GM12878 (cell line): ENCODE results near the gene DHRS7B. TPM values are rescaled to one million over a fixed set of nuclear protein-coding genes. Genes with fewer than 3 reads are reported as not detected.

Experiments used
- ATAC-seq: fragments of 200-7000 bp; cut with Tn5 transposase; 3 replicates; pipeline ENCODE4 v1.9.1; 2020; ENCODE audit warnings: mild to moderate bottlenecking, moderate library complexity
- BruUV-seq: library from RNA; stranded (reverse); fragments of 400-500 nt; replicated peaks from 2 replicates; lab custom pipeline; 2021; lab: Mats Ljungman, UMichigan
- CTCF ChIA-PET: fragments of 300-600 bp; sonication (Branson Sonifier 250); formaldehyde crosslinking; extraction: SDS; loops from one replicate; lab custom pipeline; 2021; ENCODE audit warnings: inconsistent platforms; lab: Yijun Ruan, JAX
- POLR2A ChIA-PET: fragments of 350-600 bp; formaldehyde crosslinking; extraction: SDS; loops from one replicate; lab custom pipeline; 2021; ENCODE audit warnings: inconsistent platforms; lab: Charles Lee
- RAD21 ChIA-PET: fragments of 300-600 bp; sonication (Branson Sonifier 250); formaldehyde crosslinking; loops from one replicate; lab custom pipeline; 2023; ENCODE audit warnings: antibody characterized with exemption; ENCODE audit not compliant: unreplicated experiment; lab: Charles Lee
- SMC1A ChIA-PET: fragments of 300-600 bp; sonication (Branson Sonifier 250); formaldehyde crosslinking; loops from one replicate; lab custom pipeline; 2023; ENCODE audit not compliant: unreplicated experiment, uncharacterized antibody; lab: Charles Lee
- DNase-seq: peaks from one replicate; pipeline ENCODE4 v3.0.0-alpha.2; 2011; ENCODE audit warnings: low read depth, low spot score
- FAIRE-seq: peaks from 3 replicates; lab custom pipeline; 2011; peaks lifted over from hg19 to GRCh38; lab: Jason Lieb, UNC
- H2AFZ ChIP-seq: 2 replicates; pipeline ENCODE4 v1.6.0; 2011; ENCODE audit warnings: low read depth, low read length, control low read depth; ENCODE audit not compliant: control insufficient read depth
- H3K27ac ChIP-seq: 2 replicates; pipeline ENCODE4 v1.5.1; 2011; ENCODE audit warnings: control low read depth; ENCODE audit not compliant: control insufficient read depth, insufficient read depth
- H3K27me3 ChIP-seq, 2 experiments: replicated peaks in 1 of 2; 2 replicates each; pipeline versions ENCODE4 v1.6.0 to v1.6.1; 2011; ENCODE audit warnings: low read length in 1 of 2; ENCODE audit not compliant: control insufficient read depth in 2 of 2, insufficient read depth in 2 of 2
- H3K36me3 ChIP-seq, 2 experiments: 2 replicates each; pipeline ENCODE4 v1.5.1; 2011; ENCODE audit warnings: low read length in 1 of 2; ENCODE audit not compliant: control insufficient read depth in 2 of 2, insufficient read depth in 2 of 2
- H3K4me1 ChIP-seq: 2 replicates; pipeline ENCODE4 v1.6.1; 2011; ENCODE audit warnings: mild to moderate bottlenecking, low read length, moderate library complexity, mixed read lengths; ENCODE audit not compliant: control insufficient read depth, insufficient read depth
- H3K4me2 ChIP-seq: 2 replicates; pipeline ENCODE4 v1.6.0; 2011; ENCODE audit warnings: control low read depth; ENCODE audit not compliant: control insufficient read depth, insufficient read depth
- H3K4me3 ChIP-seq: fragments of 200-600 bp; sonication (generic); 2 replicates; pipeline ENCODE4 v1.5.1; 2016
- H3K79me2 ChIP-seq: 2 replicates; pipeline ENCODE4 v1.6.0; 2011; ENCODE audit warnings: low read length; ENCODE audit not compliant: control insufficient read depth, insufficient read depth
- H3K9ac ChIP-seq: 2 replicates; pipeline ENCODE4 v1.8.0; 2011; ENCODE audit warnings: low read length, control low read depth, mixed read lengths; ENCODE audit not compliant: control insufficient read depth, insufficient read depth
- H3K9me3 ChIP-seq: replicated peaks from 3 replicates; pipeline ENCODE4 v1.5.1; 2011; ENCODE audit warnings: mild to moderate bottlenecking, low read length; ENCODE audit not compliant: control insufficient read depth, insufficient read depth
- H4K20me1 ChIP-seq: 2 replicates; pipeline ENCODE4 v1.6.0; 2011; ENCODE audit not compliant: control insufficient read depth, insufficient read depth
- ASH2L ChIP-seq: fragments of 300-600, 200-600 bp; sonication (generic); IDR thresholded peaks from 2 replicates; pipeline ENCODE4 v1.6.1; 2017; ENCODE audit warnings: low read depth, mild to moderate bottlenecking, borderline replicate concordance
- BHLHE40 ChIP-seq, 2 experiments: fragments of 450-650 bp in 1 of 2; IDR thresholded peaks; 2 replicates each; pipeline ENCODE4 v1.6.1; 2011 to 2017; ENCODE audit warnings: low read depth in 2 of 2, borderline replicate concordance in 1 of 2, improper control_type of control experiment in 1 of 2, low read length in 1 of 2, mild to moderate bottlenecking in 1 of 2
- EP300 ChIP-seq, 2 experiments: fragments of 150-350 bp in 1 of 2; IDR thresholded peaks; 2 replicates each; pipeline ENCODE4 v1.6.1; 2011 to 2012; ENCODE audit warnings: low read depth in 2 of 2, low read length in 2 of 2, borderline replicate concordance in 1 of 2, improper control_type of control experiment in 1 of 2, inconsistent platforms in 1 of 2; ENCODE audit not compliant: control insufficient read depth in 1 of 2
- GABPA ChIP-seq: IDR thresholded peaks from 2 replicates; pipeline ENCODE4 v1.6.1; 2014; ENCODE audit warnings: antibody characterized with exemption, low read depth, mild to moderate bottlenecking, inconsistent platforms
- HCFC1 ChIP-seq: fragments of 150-350 bp; IDR thresholded peaks from 2 replicates; pipeline ENCODE4 v1.6.1; 2014; ENCODE audit warnings: low read length
- IKZF1 ChIP-seq: fragments of 450-650 bp; conservative IDR thresholded peaks from 2 replicates; pipeline ENCODE4 v1.6.1; 2017; ENCODE audit warnings: antibody characterized with exemption, mild to moderate bottlenecking
- LARP7 ChIP-seq: fragments of 450-650 bp; IDR thresholded peaks from 2 replicates; pipeline ENCODE4 v1.6.1; 2017; ENCODE audit warnings: mild to moderate bottlenecking
- MTA2 ChIP-seq: fragments of 450-650 bp; IDR thresholded peaks from 2 replicates; pipeline ENCODE4 v1.6.1; 2016; ENCODE audit warnings: low read depth, mild to moderate bottlenecking, moderate library complexity
- MYC ChIP-seq: IDR thresholded peaks from 2 replicates; pipeline ENCODE4 v1.6.1; 2011; ENCODE audit warnings: mild to moderate bottlenecking, low read length, moderate library complexity, inconsistent platforms; ENCODE audit not compliant: insufficient read depth, insufficient replicate concordance, insufficient read length, severe bottlenecking
- NBN ChIP-seq: fragments of 450-650 bp; IDR thresholded peaks from 2 replicates; pipeline ENCODE4 v1.6.1; 2016
- POU2F2 ChIP-seq: IDR thresholded peaks from 3 replicates; pipeline ENCODE4 v1.6.1; 2011; ENCODE audit warnings: low read depth, mild to moderate bottlenecking, low read length, borderline replicate concordance
- RAD21 ChIP-seq: IDR thresholded peaks from 2 replicates; pipeline ENCODE4 v1.6.1; 2011; ENCODE audit warnings: mild to moderate bottlenecking, low read depth, low read length, moderate library complexity; ENCODE audit not compliant: insufficient read depth
- RELA ChIP-seq: fragments of 450-650 bp; IDR thresholded peaks from 2 replicates; pipeline ENCODE4 v1.8.0; 2014; ENCODE audit warnings: borderline replicate concordance; ENCODE audit not compliant: partially characterized antibody
- SMARCA5 ChIP-seq: fragments of 450-650 bp; IDR thresholded peaks from 2 replicates; pipeline ENCODE4 v1.6.1; 2017; ENCODE audit warnings: mild to moderate bottlenecking
- ZNF207 ChIP-seq: fragments of 450-650 bp; IDR thresholded peaks from 2 replicates; pipeline ENCODE4 v1.6.1; 2014; ENCODE audit warnings: antibody characterized with exemption, mild to moderate bottlenecking, borderline replicate concordance
- ZNF384 ChIP-seq: IDR thresholded peaks from 2 replicates; pipeline ENCODE4 v1.6.1; 2012; ENCODE audit warnings: low read depth, mild to moderate bottlenecking, low read length, improper control_type of control experiment, borderline replicate concordance
- WGBS: methylation state at CpG from one replicate; pipeline ENCODE4 v1.1.6; 2016; ENCODE audit warnings: low lambda C conversion rate; ENCODE audit not compliant: insufficient replicate concordance, insufficient coverage; ENCODE audit errors: missing lambda C conversion rate; 5-methylcytosine and 5-hydroxymethylcytosine counted together
- in situ Hi-C: fragments of 300-500 bp; cut with MboI; formaldehyde crosslinking; loops from 9 replicates; pipeline ENCODE4 v1.14.3; 2018; ENCODE audit warnings: mixed read lengths
- intact Hi-C: fragments of 100-400 bp; cut with micrococcal nuclease; formaldehyde crosslinking; loops from one replicate; pipeline ENCODE4 v1.14.2; 2022; ENCODE audit not compliant: unreplicated experiment
- polyA plus RNA-seq, 11 experiments: library from polyadenylated mRNA; depleted of rRNA in 4 of 11; unstranded in 6 of 11; stranded (reverse) in 5 of 11; fragments of >200 nt; fragmentation: Nextera tagmentation in 4 of 11; fragmentation: Illumina TruSeq in 1 of 11; extraction: Ambion mirVana in 4 of 11; extraction: Trizol in 1 of 11; gene quantifications; 1 replicate in 1 of 11; 2 replicates in 10 of 11; pipeline versions ENCODE4 v1.2.1 to v1.2.3, GENCODE V29; 2011 to 2016; ENCODE audit warnings: inconsistent platforms in 2 of 11, missing spikeins in 2 of 11, low read depth in 1 of 11
- total RNA-seq, 4 experiments: library from RNA; depleted of rRNA in 3 of 4; stranded (reverse); fragments of >200 nt in 3 of 4; fragmentation: Illumina TruSeq in 1 of 4; extraction: Trizol in 1 of 4; gene quantifications; 2 replicates each; pipeline versions ENCODE4 v1.2.1 to v1.2.3, GENCODE V29; 2013 to 2021
- TF ChIP-seq, protein P1 (sequence below): fragments of 450-650 bp; IDR thresholded peaks from 2 replicates; pipeline ENCODE4 v1.6.1; 2014; ENCODE audit warnings: mild to moderate bottlenecking
- TF ChIP-seq, protein P2 (sequence below): IDR thresholded peaks from 2 replicates; pipeline ENCODE4 v1.6.1; 2012; ENCODE audit warnings: low read length, inconsistent platforms
- TF ChIP-seq, protein P3 (sequence below): IDR thresholded peaks from 2 replicates; pipeline ENCODE4 v1.6.1; 2012; ENCODE audit warnings: low read depth, low read length, improper control_type of control experiment
- TF ChIP-seq, protein P4 (sequence below): fragments of 450-650 bp; IDR thresholded peaks from 2 replicates; pipeline ENCODE4 v1.6.1; 2017; ENCODE audit warnings: mild to moderate bottlenecking, low read depth, inconsistent platforms; ENCODE audit not compliant: poor library complexity, severe bottlenecking

The DHRS7B gene
- total and polyA plus RNA-seq, 10 of the 15 experiments (the other 5 are each of a cell fraction or from before 2014, with no cell fraction given), result 11.1 to 35.6 (median 23.0) TPM

DNA sequence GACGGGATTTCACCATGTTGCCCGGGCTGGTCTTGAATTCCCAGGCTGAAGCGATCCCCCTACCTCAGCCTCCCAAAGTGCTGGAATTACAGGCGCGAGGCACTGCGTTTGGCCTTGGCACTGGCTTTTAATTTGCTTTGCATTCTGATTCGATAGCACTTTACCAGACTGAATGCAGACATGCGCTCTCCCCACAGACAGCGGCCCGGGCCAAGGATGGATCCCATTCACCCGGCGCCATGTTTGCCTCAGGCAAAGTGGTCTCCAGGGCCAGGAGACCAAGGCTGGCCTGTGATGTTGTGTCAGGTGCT lies 41.7 kb downstream of the DHRS7B start:
- 95% methylated on average over 12 of the region's 12 CpGs for WGBS
- Histone ChIP-seq H3K9ac (no peak overlapping the region), H2AFZ (no peak overlapping the region), H4K20me1 (no peaks in the 10 kb centered on the region), H3K27ac (no peak overlapping the region), H3K4me1 (peaks cover 14% of the 10 kb centered on the region), H3K36me3 (peaks cover 0 to 1% of the 10 kb centered on the region in 2 experiments; a peak in 2 of 4 replicates), H3K79me2 (no peaks in the 10 kb centered on the region), H3K4me2 (no peak overlapping the region), H3K4me3 (no peak overlapping the region), H3K27me3 (no peaks in the 10 kb centered on the region), H3K9me3 (no peaks in the 10 kb centered on the region)
- BruUV-seq, result no TSS peak
- TF ChIP-seq HCFC1 (no peak), SMARCA5 (no peak), MTA2 (no peak), NBN (no peak), RELA (no peak), MYC (no peak), EP300 (IDR thresholded peaks at IDR 0.05; ENCODE audit: borderline replicate concordance in 1 of 2, control insufficient read depth in 1 of 2, low read depth in 2 of 2, low read length in 2 of 2) (no peak), BHLHE40 (IDR thresholded peaks at IDR 0.05; ENCODE audit: borderline replicate concordance in 1 of 2, low read depth in 2 of 2, low read length in 1 of 2) (no peak), ZNF207 (no peak), RAD21 (no peak), POU2F2 (no peak), ASH2L (no peak), IKZF1 (no peak), GABPA (no peak), LARP7 (no peak), ZNF384 (no peak)
- TF ChIP-seq, protein P1, sequence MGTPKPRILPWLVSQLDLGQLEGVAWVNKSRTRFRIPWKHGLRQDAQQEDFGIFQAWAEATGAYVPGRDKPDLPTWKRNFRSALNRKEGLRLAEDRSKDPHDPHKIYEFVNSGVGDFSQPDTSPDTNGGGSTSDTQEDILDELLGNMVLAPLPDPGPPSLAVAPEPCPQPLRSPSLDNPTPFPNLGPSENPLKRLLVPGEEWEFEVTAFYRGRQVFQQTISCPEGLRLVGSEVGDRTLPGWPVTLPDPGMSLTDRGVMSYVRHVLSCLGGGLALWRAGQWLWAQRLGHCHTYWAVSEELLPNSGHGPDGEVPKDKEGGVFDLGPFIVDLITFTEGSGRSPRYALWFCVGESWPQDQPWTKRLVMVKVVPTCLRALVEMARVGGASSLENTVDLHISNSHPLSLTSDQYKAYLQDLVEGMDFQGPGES, result no peak
- TF ChIP-seq, protein P2, sequence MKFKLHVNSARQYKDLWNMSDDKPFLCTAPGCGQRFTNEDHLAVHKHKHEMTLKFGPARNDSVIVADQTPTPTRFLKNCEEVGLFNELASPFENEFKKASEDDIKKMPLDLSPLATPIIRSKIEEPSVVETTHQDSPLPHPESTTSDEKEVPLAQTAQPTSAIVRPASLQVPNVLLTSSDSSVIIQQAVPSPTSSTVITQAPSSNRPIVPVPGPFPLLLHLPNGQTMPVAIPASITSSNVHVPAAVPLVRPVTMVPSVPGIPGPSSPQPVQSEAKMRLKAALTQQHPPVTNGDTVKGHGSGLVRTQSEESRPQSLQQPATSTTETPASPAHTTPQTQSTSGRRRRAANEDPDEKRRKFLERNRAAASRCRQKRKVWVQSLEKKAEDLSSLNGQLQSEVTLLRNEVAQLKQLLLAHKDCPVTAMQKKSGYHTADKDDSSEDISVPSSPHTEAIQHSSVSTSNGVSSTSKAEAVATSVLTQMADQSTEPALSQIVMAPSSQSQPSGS, result no peak
- TF ChIP-seq, protein P3, sequence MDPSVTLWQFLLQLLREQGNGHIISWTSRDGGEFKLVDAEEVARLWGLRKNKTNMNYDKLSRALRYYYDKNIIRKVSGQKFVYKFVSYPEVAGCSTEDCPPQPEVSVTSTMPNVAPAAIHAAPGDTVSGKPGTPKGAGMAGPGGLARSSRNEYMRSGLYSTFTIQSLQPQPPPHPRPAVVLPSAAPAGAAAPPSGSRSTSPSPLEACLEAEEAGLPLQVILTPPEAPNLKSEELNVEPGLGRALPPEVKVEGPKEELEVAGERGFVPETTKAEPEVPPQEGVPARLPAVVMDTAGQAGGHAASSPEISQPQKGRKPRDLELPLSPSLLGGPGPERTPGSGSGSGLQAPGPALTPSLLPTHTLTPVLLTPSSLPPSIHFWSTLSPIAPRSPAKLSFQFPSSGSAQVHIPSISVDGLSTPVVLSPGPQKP, result no peak
- TF ChIP-seq, protein P4, sequence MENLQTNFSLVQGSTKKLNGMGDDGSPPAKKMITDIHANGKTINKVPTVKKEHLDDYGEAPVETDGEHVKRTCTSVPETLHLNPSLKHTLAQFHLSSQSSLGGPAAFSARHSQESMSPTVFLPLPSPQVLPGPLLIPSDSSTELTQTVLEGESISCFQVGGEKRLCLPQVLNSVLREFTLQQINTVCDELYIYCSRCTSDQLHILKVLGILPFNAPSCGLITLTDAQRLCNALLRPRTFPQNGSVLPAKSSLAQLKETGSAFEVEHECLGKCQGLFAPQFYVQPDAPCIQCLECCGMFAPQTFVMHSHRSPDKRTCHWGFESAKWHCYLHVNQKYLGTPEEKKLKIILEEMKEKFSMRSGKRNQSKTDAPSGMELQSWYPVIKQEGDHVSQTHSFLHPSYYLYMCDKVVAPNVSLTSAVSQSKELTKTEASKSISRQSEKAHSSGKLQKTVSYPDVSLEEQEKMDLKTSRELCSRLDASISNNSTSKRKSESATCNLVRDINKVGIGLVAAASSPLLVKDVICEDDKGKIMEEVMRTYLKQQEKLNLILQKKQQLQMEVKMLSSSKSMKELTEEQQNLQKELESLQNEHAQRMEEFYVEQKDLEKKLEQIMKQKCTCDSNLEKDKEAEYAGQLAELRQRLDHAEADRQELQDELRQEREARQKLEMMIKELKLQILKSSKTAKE, result no peak
- ChIA-PET CTCF (no interaction called here), POLR2A (no interaction called here), SMC1A (no interaction called here), RAD21 (no interaction called here)
- FAIRE-seq, result no peak
- no peak for ATAC-seq
- intact Hi-C loops, result no loop called here
- in situ Hi-C loops, result no loop called here
- DNase-seq, result no peak
